SU-DHL-6 (cell line): ENCODE measurements around the gene PHF21B.

ENCODE experiments used
- CTCF ChIP-seq: fragments of 200-600 bp; sonication (generic); IDR thresholded peaks from one replicate; pipeline ENCODE4 v1.5.1; 2017; ENCODE audit warnings: antibody characterized with exemption, mild to moderate bottlenecking, low read length, moderate library complexity; ENCODE audit not compliant: insufficient read depth, poor library complexity, severe bottlenecking
- EZH2phosphoT487 ChIP-seq: fragments of 200-600 bp; sonication (generic), shearing (Covaris generic); conservative IDR thresholded peaks from 2 replicates; pipeline ENCODE4 v1.6.1; 2018; ENCODE audit warnings: mild to moderate bottlenecking, antibody characterized with exemption, low read length, moderate library complexity, mixed read lengths

- TF ChIP-seq CTCF (no peak), EZH2phosphoT487 (no peak)
Observed at GRCh38 chr22:45008751-45009605, 827 bp downstream of the PHF21B start.
